GM13977 (cell line): ENCODE results near the gene THOP1.

Experiments used
- DNase-seq: peaks from one replicate; pipeline ENCODE4 v3.0.0; 2012; ENCODE audit warnings: low spot score
- in situ Hi-C: fragments of 300-500 bp; cut with MboI; formaldehyde crosslinking; loops from one replicate; pipeline ENCODE4 v1.12.0; 2022; ENCODE audit warnings: low sequenced_read_pairs, low pct_unique_long_range_greater_than_20kb, mixed read lengths, inconsistent platforms; ENCODE audit not compliant: unreplicated experiment
- TF ChIP-seq, protein P1 (sequence below): IDR thresholded peaks from 2 replicates; pipeline ENCODE4 v1.5.1; 2012; ENCODE audit warnings: mild to moderate bottlenecking, control low read depth; ENCODE audit not compliant: insufficient read depth; ENCODE audit errors: extremely low read depth, missing control alignments

THOP1 gene

DNA sequence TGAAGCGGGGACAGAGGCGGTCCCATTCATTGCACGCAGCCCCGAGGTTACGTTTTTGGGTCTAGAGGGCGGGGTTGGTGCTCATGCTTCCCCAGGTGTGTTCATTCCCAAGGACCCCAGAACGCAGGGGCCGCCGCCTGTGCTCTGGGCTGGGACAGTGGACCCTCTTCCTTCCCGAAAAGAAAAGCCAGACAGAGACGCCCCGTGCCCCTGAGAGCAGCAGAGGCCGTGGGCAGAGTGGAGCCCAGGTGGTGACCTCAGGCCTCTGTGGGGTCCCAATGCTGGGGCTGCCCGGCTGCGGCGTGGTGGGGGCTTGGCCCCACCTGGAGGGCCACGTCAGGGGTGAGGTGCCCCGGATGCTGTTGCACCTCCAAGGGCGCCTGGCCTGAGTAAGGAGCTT lies 17.6 kb upstream of the THOP1 start:
- TF ChIP-seq, protein P1, sequence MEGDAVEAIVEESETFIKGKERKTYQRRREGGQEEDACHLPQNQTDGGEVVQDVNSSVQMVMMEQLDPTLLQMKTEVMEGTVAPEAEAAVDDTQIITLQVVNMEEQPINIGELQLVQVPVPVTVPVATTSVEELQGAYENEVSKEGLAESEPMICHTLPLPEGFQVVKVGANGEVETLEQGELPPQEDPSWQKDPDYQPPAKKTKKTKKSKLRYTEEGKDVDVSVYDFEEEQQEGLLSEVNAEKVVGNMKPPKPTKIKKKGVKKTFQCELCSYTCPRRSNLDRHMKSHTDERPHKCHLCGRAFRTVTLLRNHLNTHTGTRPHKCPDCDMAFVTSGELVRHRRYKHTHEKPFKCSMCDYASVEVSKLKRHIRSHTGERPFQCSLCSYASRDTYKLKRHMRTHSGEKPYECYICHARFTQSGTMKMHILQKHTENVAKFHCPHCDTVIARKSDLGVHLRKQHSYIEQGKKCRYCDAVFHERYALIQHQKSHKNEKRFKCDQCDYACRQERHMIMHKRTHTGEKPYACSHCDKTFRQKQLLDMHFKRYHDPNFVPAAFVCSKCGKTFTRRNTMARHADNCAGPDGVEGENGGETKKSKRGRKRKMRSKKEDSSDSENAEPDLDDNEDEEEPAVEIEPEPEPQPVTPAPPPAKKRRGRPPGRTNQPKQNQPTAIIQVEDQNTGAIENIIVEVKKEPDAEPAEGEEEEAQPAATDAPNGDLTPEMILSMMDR = no peak
- in situ Hi-C loops = no loop called here

DNA sequence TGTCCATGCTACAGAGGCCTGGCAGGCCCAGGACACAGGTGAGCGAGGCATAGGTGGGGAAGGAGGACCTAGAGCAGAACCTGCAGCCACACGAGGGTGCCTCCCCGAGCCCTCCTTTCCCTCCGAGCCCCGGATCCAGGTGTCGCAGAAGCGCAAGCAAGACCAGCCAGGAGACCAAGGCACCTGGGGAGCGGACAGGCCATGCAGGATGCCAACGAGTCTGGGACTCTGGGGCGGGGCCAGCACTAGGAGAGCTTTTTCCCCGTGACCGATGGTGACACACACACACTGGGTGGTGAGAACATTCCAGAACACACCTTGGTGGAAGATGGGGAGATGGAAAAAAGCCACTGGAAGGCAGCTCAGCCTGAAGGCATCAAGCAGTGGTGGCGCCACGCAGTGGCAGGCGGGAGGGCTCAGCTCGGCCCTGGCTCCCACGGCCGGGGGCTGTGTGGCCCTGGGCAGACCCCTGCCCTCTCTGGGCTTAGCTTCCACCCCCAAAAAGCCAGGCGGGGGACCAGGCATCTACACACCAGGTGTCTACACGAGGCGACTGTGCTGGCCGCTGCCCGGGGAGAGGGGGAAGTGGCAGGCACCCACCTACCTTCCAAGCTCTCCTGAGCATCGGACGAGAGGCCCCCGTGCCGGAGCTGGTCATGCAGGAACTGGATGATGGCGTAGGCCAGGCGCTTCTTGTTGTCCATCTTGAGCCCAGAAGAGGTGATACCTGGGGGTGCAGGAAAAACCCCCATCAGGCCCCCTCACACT lies 16.8 kb upstream of the THOP1 start:
- TF ChIP-seq, protein P1 = no peak
- DNase-seq = no peak
- in situ Hi-C loops = no loop called here

More for the DNA sequence above, 17.6 kb upstream of the THOP1 start:
- DNase-seq = no peak

DNA sequence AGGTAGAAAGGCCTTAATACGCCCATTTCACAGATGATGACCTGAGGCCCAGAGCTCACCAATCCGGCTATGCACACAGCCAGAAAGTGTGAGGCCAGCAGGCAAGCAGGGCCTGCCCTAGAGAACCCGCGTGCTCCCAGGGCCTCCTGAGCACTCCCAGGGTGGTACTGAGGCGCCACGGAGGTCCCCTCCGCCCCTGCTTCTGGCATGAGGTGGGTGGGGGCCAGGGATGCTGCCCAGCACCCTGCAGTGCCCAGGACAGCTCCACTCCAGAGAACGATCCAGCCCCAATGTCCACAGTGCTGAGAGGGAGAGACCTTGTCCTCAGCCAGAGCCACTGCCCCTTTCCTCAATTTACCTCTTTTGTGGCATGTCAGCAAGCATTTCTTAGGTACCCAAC lies 16.1 kb upstream of the THOP1 start:
- TF ChIP-seq, protein P1 = no peak
- no peak for DNase-seq
- in situ Hi-C loops = no loop called here

DNA sequence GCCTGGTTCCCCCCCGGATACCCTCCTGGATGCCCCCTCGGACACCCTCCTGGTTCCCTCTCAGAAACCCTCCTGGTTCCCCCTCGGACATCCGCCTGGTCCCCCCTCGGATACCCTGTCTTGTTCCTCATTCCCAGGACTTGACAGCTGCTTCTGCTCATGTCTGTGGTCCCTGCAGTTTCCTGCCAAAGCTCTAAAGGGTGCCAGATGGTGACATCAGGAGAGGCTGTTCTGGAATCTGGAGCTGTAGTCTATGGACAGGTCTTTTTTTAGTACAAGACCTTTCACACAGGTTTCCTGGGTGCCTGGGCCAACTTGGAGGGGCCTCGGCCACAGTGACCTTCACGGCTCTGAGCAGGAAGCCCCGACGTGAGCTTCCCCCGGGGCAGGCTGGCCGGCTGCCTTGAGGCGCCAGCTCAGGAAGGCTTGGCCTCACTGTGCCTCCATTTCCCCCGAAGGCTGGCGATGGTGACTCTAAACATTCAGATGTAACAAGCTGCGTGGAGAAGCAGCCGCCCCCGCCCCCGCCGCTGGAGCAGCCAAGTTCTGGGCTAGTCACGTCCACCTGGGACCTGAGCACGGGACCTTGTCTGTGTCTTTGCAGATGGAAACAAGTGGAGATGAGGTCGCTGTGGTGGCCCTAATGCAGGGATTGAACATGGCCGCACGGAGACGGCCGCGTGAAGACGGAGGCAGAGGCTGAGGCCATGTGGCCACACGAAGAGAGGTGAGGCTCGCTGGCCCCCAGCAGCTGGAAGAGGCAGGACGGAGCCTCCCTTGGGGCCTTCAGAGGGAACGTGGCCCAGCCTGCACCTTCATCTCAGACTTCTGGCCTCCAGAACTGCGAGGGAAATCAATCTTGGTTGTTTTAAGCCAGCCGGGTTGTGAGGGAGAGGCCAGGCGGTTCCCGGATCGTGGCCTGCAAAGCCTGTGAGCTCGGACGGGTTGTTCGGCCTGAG lies 15.0 kb upstream of the THOP1 start:
- TF ChIP-seq, protein P1 = no peak
- no peak for DNase-seq
- in situ Hi-C loops = no loop called here

DNA sequence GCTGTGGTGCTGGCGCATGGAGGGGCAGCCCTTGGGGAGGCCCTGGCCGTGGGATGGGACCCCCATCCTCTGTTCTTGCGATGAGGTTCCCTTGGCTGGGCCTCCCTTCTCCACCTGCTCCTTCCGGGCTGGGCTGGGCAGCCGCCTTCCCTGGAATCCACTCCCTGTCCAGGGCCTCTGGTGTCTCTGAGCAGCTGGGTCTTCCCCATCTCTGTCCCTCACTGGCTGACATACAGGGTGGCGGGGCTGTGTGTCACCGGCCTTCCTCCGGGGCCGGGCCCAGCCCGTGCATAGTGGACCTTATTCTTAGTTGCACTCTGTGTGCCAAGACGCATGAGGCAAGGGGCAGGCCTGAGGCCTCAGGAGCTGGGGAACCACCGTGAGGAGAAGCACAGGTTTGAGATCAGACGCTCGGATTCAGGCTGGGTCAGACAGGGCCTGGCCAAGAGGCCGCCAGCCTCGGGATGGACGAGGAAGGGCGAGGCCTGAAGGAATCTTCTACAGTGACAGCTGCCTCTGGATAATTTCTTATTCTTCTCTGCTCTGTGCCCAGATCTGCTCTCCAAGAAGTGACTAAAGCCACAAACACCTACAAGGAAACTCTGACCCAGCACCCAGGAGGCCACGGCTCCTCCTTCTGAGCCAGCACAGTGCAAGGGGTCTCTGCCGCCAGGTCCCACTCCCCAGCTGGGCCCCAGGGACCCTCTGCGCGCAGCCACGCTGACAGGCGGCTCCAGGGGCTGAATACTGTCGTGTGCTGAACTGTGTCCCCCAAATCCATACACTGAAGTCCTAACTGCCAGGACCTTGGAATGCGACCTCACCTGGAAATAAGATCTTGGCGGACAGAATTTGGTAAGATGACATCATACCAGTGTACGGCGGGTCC lies 13.3 kb upstream of the THOP1 start:
- DNase-seq = no peak

More for the DNA sequence above, 13.3 kb upstream of the THOP1 start:
- TF ChIP-seq, protein P1 = no peak
- in situ Hi-C loops = no loop called here
